Prostate gland (tissue), 2 donors: Measurements from ENCODE around the gene UGCG. TPM values are rescaled to one million over a fixed set of nuclear protein-coding genes. Genes with fewer than 3 reads are reported as not detected.
A peak's percentile ranks its signal among the peaks of the same experiment; 100 is the strongest.

Experiments used
- DNase-seq: peaks from one replicate; pipeline ENCODE4 v3.0.0-alpha.2; 2019; ENCODE audit warnings: low spot score
- H3K27ac ChIP-seq, 2 donors: fragments of 200-600 bp; sonication (generic); 2 replicates each; pipeline ENCODE4 v1.5.1; 2017 to 2019
- H3K27me3 ChIP-seq: fragments of 200-600 bp; sonication (generic); replicated peaks from 2 replicates; pipeline ENCODE4 v1.5.1; 2019; ENCODE audit not compliant: insufficient read depth
- H3K36me3 ChIP-seq, 2 donors: fragments of 200-600 bp; sonication (generic); 1 replicate in 1 of 2; 2 replicates in 1 of 2; pipeline versions ENCODE4 v1.5.1 to v1.8.1; 2017 to 2019
- H3K4me1 ChIP-seq: fragments of 200-600 bp; sonication (generic); replicated peaks from 2 replicates; pipeline ENCODE4 v1.5.1; 2019
- H3K4me3 ChIP-seq, 2 donors: fragments of 200-600 bp; sonication (generic); 2 replicates each; pipeline ENCODE4 v1.5.1; 2017 to 2019
- H3K9me3 ChIP-seq: fragments of 200-600 bp; sonication (generic); 2 replicates; pipeline ENCODE4 v1.5.1; 2017
- CTCF ChIP-seq, 4 experiments: fragments of 200-600 bp in 2 of 4; fragments of 450-650 bp in 2 of 4; sonication (generic) in 2 of 4; IDR thresholded peaks; 1 replicate in 3 of 4; 2 replicates in 1 of 4; pipeline ENCODE4 v1.5.1; 2016 to 2019; ENCODE audit warnings: antibody characterized with exemption in 4 of 4, mild to moderate bottlenecking in 2 of 4, moderate library complexity in 2 of 4
- POLR2A ChIP-seq: fragments of 450-650 bp; IDR thresholded peaks from one replicate; pipeline ENCODE4 v1.6.1; 2016; ENCODE audit warnings: antibody characterized with exemption, mild to moderate bottlenecking
- POLR2AphosphoS5 ChIP-seq: sonication (generic); formaldehyde crosslinking; IDR thresholded peaks from one replicate; pipeline ENCODE4 v1.6.1; 2017; ENCODE audit warnings: antibody characterized with exemption
- WGBS: methylation state at CpG from one replicate; pipeline ENCODE4 v1.1.5; 2018; 5-methylcytosine and 5-hydroxymethylcytosine counted together
- intact Hi-C: fragments of 100-400 bp; cut with DNase I; formaldehyde crosslinking; loops from one replicate; pipeline ENCODE4 v1.14.2; 2022
- total RNA-seq, 2 donors: library from RNA; depleted of rRNA; stranded (reverse); fragments of >200 nt; gene quantifications; one replicate each; pipeline ENCODE4 v1.1.0, GENCODE V29; 2016

UGCG gene
- total RNA-seq, 2 donors from 2014 or later, result 23.9 to 42.6 TPM

GRCh38 chr9:111897601-111898137 is 1.1 kb downstream of the UGCG start:
- peak overlapping the region; percentile 95 for H3K27ac ChIP-seq
- no peaks in the 10 kb centered on the region for H3K9me3 ChIP-seq
- WGBS, result under 1% methylated on average over 12 of the region's 12 CpGs
- intact Hi-C loops, result loop anchor here (2.0 to 5.0 kb wide), 2 partner anchors 175 to 435 kb away; partner anchors contain the start of gene PTBP3
- peak overlapping the region; percentile 96 to 98 for H3K4me3 ChIP-seq
- no peaks in the 10 kb centered on the region for H3K36me3 ChIP-seq
- TF ChIP-seq POLR2AphosphoS5 (no peak), CTCF (IDR thresholded peaks at IDR 0.05) (no peak), POLR2A (no peak)
- no peak for DNase-seq
- H3K4me1 ChIP-seq, result no peaks in the 10 kb centered on the region
- H3K27me3 ChIP-seq, result no peaks in the 10 kb centered on the region

- peak overlapping the region; percentile 95 for H3K27ac ChIP-seq
- no peaks in the 10 kb centered on the region for H3K4me1 ChIP-seq
- 6% methylated on average over 4 of the region's 4 CpGs for WGBS
- H3K27me3 ChIP-seq, result no peaks in the 10 kb centered on the region
- TF ChIP-seq CTCF (IDR thresholded peaks at IDR 0.05), result no peak
- TF ChIP-seq POLR2A, result no peak
- TF ChIP-seq POLR2AphosphoS5, result no peak
- intact Hi-C loops, result loop anchor here (5.0 kb wide), 1 partner anchor 174 kb away; no protein-coding TSS in a partner anchor
- H3K9me3 ChIP-seq, result no peaks in the 10 kb centered on the region
- H3K4me3 ChIP-seq, result peak overlapping the region; percentile 96 to 98
- no peak for DNase-seq
- no peaks in the 10 kb centered on the region for H3K36me3 ChIP-seq
Measured at GRCh38 chr9:111898331-111899096, 1.9 kb downstream of the UGCG start.

- Histone ChIP-seq H3K9me3 (no peaks in the 10 kb centered on the region), H3K4me3 (no peak overlapping the region), H3K4me1 (no peaks in the 10 kb centered on the region), H3K36me3 (no peaks in the 10 kb centered on the region), H3K27ac (no peak overlapping the region), H3K27me3 (no peaks in the 10 kb centered on the region)
- no peak for TF ChIP-seq CTCF (IDR thresholded peaks at IDR 0.05)
- TF ChIP-seq POLR2A, result no peak
- TF ChIP-seq POLR2AphosphoS5, result no peak
- intact Hi-C loops, result no loop called here
- no peak for DNase-seq
- 72% methylated on average over 6 of the region's 6 CpGs for WGBS
Measured at GRCh38 chr9:111900151-111900857, 3.7 kb downstream of the UGCG start.

- Histone ChIP-seq H3K27me3 (no peaks in the 10 kb centered on the region), H3K4me3 (no peak overlapping the region), H3K27ac (no peak overlapping the region), H3K9me3 (no peaks in the 10 kb centered on the region), H3K36me3 (no peaks in the 10 kb centered on the region), H3K4me1 (no peaks in the 10 kb centered on the region)
- TF ChIP-seq POLR2AphosphoS5 (no peak), POLR2A (no peak), CTCF (IDR thresholded peaks at IDR 0.05) (no peak)
- 76% methylated on average over 15 of the region's 15 CpGs for WGBS
- intact Hi-C loops, result no loop called here
- no peak for DNase-seq
Measured at GRCh38 chr9:111900858-111901612, 4.4 kb downstream of the UGCG start.
